Adipocyte (in vitro differentiated cells): ENCODE measurements around the gene GRIK4.

Experiments used
- DNase-seq: peaks from one replicate; pipeline ENCODE4 v3.0.0-alpha.2; 2015; ENCODE audit warnings: low read depth
- H3K27me3 ChIP-seq: replicated peaks from 2 replicates; pipeline ENCODE4 v1.7.0; 2013; ENCODE audit warnings: mild to moderate bottlenecking, low read length, moderate library complexity; ENCODE audit not compliant: control insufficient read depth, insufficient read depth
- H3K36me3 ChIP-seq: 2 replicates; pipeline ENCODE4 v1.7.0; 2013; ENCODE audit warnings: low read length, mild to moderate bottlenecking, moderate library complexity; ENCODE audit not compliant: control insufficient read depth, insufficient read depth, severe bottlenecking
- H3K4me1 ChIP-seq: 2 replicates; pipeline ENCODE4 v1.7.0; 2013; ENCODE audit warnings: mild to moderate bottlenecking, low read length, moderate library complexity; ENCODE audit not compliant: control insufficient read depth, insufficient read depth
- H3K4me3 ChIP-seq: 2 replicates; pipeline ENCODE4 v1.7.0; 2013; ENCODE audit warnings: mild to moderate bottlenecking, low read length, moderate library complexity
- H3K9ac ChIP-seq: 2 replicates; pipeline ENCODE4 v1.7.0; 2013; ENCODE audit warnings: mild to moderate bottlenecking, low read length, moderate library complexity
- H3K9me3 ChIP-seq: 2 replicates; pipeline ENCODE4 v1.7.0; 2013; ENCODE audit warnings: mild to moderate bottlenecking, low read length, moderate library complexity; ENCODE audit not compliant: control insufficient read depth

GRIK4 gene

GRCh38 chr11:120873966-120874735 is 362.6 kb downstream of the GRIK4 start:
- Histone ChIP-seq H3K4me1 (no peaks in the 10 kb centered on the region), H3K36me3 (no peaks in the 10 kb centered on the region), H3K9ac (no peak overlapping the region), H3K4me3 (no peak overlapping the region), H3K9me3 (no peaks in the 10 kb centered on the region), H3K27me3 (peaks cover 32% of the 10 kb centered on the region)
- DNase-seq, result no peak

DNA sequence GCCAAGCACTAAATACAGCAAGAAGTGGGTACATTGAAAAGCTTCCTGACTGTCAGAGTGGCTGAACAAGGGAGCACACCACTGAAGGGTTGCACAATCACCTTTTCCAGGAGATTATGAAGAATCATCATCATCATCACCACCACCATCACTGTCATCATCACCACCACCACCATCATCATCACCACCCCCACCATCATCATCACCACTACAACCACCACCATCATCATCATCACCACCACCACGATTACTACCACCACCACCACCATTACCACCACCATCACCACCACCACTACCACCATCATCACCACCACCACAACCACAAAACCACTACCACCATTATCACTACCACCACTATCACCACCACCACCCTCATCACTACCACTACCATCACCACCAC is 364.4 kb downstream of the GRIK4 start:
- DNase-seq, result no peak
- Histone ChIP-seq H3K36me3 (no peaks in the 10 kb centered on the region), H3K9me3 (no peaks in the 10 kb centered on the region), H3K4me1 (peaks cover 11% of the 10 kb centered on the region), H3K9ac (no peak overlapping the region), H3K4me3 (no peak overlapping the region), H3K27me3 (peaks cover 17% of the 10 kb centered on the region)

DNA sequence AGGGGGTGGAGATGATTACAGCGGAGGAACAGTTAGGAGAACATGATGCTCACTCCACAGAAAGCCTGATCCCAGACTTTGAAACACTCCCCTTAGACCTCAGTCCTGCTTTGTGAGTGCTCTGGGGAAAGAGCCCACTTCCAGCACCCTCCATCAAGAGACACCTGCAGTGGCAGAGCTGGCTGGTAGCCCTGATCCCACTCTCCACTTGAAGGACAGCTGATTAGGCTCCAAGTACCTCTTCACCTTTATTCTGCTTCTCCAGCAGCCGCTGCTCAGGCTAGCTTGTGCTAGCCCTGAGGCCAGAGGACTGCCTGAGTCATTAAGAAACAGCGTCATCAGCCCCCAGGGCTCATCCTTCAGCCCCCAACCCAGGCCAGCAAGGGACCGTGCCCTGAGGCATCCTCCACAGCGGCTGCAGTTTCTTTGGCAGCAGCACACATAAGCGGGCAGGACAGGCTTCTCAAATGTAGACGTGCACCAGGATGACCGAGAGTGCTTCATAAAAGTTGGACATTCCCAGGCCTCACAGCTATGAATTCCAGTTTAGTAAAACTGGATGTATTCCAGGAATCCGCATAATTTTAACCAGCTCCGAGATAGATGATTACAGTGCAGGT is 366.3 kb downstream of the GRIK4 start:
- Histone ChIP-seq H3K36me3 (no peaks in the 10 kb centered on the region), H3K4me1 (peaks cover 23% of the 10 kb centered on the region), H3K9me3 (no peaks in the 10 kb centered on the region), H3K4me3 (no peak overlapping the region), H3K27me3 (peaks cover 6% of the 10 kb centered on the region), H3K9ac (no peak overlapping the region)
- DNase-seq, result no peak

- H3K9me3 ChIP-seq, result no peaks in the 10 kb centered on the region
- H3K4me3 ChIP-seq, result no peak overlapping the region
- H3K36me3 ChIP-seq, result no peaks in the 10 kb centered on the region
- no peak for DNase-seq
- no peaks in the 10 kb centered on the region for H3K27me3 ChIP-seq
- peaks cover 32% of the 10 kb centered on the region for H3K4me1 ChIP-seq
- H3K9ac ChIP-seq, result no peak overlapping the region
Observed at GRCh38 chr11:120878781-120879180, 367.2 kb downstream of the GRIK4 start.

DNA sequence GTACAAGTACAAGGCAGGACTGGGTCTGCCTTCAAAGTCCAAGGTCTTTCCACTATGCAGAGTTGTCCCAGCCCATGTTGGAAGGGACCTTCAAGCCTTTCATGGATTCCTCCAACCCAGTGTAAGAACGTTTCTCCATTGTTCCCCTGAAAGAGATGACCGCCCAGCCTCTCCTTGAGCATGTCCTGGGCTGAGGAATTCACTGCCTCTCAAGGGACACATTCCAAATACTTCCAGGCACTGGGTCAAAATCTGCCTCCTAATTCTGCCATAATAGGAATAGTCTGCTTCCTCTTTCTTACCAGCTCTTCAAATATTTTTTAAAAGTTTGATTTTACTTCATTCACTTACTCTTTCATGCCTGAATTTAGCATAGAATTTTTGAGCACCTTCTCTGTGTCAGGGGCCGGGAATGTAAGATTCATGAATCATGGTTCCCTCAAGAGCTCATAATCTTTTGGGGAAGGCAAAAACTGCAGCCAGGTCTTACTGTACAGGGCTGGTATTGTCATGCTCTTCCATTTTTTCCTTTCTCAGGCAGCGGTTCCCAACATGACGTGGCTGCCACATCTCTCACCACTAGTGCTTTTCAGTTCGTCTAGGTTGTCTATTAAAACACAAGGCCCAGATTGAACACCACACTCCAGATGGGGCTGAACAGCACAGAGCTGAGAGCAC is 369.1 kb downstream of the GRIK4 start:
- H3K9me3 ChIP-seq, result no peaks in the 10 kb centered on the region
- H3K9ac ChIP-seq, result peak overlapping the region; percentile 38
- no peaks in the 10 kb centered on the region for H3K36me3 ChIP-seq
- DNase-seq, result no peak
- peaks cover 36% of the 10 kb centered on the region for H3K4me1 ChIP-seq
- peak overlapping the region; percentile 20 for H3K4me3 ChIP-seq
- H3K27me3 ChIP-seq, result no peaks in the 10 kb centered on the region

- Histone ChIP-seq H3K36me3 (no peaks in the 10 kb centered on the region), H3K4me3 (no peak overlapping the region), H3K9ac (no peak overlapping the region), H3K4me1 (peaks cover 36% of the 10 kb centered on the region), H3K27me3 (no peaks in the 10 kb centered on the region), H3K9me3 (no peaks in the 10 kb centered on the region)
- DNase-seq, result no peak
Observed at GRCh38 chr11:120881596-120881995, 370.0 kb downstream of the GRIK4 start.

- H3K36me3 ChIP-seq, result no peaks in the 10 kb centered on the region
- H3K4me3 ChIP-seq, result no peak overlapping the region
- peaks cover 36% of the 10 kb centered on the region for H3K4me1 ChIP-seq
- no peak overlapping the region for H3K9ac ChIP-seq
- no peaks in the 10 kb centered on the region for H3K9me3 ChIP-seq
- DNase-seq, result no peak
- H3K27me3 ChIP-seq, result no peaks in the 10 kb centered on the region
Observed at GRCh38 chr11:120882175-120882574, 370.6 kb downstream of the GRIK4 start.

DNA sequence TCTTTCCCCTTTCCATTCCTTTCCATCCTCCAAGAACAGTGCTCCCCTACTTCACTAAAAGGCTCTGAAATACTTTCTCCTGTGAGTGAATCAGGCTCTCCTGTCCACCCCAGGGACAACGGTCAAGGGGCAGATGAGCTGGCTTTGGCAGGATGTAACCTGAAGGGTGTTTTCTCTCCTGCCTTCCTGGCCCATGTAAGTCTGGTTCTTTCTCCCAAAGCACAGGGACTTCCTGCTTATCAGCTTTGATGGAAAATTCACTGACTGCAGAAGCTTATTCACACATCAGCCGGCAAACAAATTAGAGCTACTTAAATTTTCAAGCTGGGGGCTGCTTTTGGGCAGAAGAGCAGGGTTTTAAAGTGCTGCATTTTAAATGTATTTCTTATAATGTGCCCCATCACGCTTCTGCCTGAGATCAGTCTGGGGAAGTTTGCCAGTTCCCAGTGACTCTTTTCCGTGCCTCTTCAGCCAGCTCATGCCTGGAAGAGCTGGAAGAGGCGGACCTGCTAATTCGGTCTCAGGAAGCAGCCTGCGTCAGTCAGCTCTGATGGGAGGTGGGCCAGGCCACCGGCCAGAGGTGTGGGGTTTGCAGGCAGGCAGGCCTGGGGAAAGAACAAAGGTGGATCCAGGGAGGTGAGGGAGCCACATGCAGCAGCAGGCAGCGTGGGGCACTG is 372.0 kb downstream of the GRIK4 start:
- Histone ChIP-seq H3K36me3 (no peaks in the 10 kb centered on the region), H3K27me3 (no peaks in the 10 kb centered on the region), H3K9ac (peak overlapping the region; percentile 22), H3K9me3 (no peaks in the 10 kb centered on the region), H3K4me1 (peaks cover 36% of the 10 kb centered on the region), H3K4me3 (no peak overlapping the region)
- peak; percentile 6 for DNase-seq

DNA sequence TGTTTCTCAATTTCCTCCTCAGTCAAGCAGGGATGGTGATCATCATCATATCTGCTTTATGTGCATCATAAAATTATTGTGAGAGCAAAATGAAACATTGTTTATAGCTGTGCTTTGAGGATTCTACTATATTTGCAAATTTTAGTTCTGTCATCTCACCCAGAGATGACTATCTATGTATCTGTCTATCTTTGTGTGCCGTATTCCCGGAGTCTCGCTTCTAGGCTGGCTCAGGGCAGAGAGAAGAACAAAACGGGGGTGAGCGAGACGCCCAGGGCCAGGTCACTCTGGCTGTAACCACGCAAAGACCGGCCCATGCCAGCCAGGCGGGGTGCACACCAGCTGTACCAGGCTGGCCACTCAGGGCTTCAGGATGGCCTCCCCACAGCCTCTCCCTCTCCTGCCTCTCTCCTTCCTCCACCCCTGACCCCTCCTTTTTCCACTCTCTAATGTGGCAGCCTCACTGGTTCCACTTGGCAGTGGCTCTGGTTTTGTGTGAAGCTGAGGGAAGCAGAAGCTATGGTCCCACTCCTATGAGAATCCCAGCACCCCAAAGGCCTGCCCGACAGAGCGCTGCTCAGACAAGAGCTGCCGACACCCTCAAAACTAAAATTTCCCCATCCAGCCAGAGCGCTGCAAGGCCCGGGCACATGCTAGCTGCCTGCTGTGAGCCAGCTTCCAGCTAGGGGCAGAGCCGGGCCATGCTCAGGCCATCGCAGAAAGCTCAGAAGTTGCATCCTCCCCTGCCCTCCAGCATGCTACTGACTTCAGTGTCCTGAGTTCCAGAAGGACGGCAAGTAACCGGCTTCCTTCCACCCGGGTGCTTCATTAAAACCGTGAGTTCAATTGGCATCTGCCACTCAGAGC is 372.8 kb downstream of the GRIK4 start:
- H3K27me3 ChIP-seq, result no peaks in the 10 kb centered on the region
- H3K4me1 ChIP-seq, result peaks cover 36% of the 10 kb centered on the region
- H3K4me3 ChIP-seq, result no peak overlapping the region

DNA sequence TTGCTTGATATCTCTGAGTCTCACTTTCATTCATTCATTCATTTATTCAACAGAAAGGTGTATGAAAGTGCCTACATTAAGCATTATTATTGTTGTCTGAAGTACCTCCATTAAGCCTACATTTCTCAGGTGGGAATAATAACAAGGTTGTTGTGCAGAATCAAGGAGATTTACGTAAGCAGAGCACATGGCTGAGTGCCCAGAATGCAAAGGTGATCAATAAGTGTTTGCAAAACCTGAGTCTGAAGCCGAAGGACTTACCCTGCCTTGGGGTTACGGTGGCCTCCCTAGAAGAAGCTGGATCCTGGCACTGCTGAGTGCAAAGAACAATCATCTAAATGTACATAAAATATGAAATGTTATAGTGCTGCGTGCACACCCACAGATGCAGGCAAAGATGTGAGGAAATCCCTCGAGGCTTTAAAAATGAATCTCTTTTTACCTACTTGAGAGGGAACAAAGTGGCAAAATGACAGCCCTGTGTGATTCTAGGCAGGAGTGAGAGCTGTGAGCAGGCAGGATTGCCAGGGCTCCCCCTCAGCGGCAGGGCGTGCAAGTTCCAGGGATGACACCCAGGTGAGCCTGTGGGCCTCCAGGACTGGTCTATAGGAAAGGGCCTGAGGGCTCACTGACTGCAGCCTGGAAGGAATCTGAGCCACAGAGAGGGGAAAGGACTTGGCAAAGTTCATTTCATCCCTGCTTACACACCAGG is 379.2 kb downstream of the GRIK4 start:
- Histone ChIP-seq H3K36me3 (no peaks in the 10 kb centered on the region), H3K9me3 (no peaks in the 10 kb centered on the region), H3K27me3 (peaks cover 17% of the 10 kb centered on the region), H3K4me3 (no peak overlapping the region), H3K4me1 (peaks cover 3% of the 10 kb centered on the region), H3K9ac (no peak overlapping the region)
- DNase-seq, result no peak

More for the DNA sequence above, 372.8 kb downstream of the GRIK4 start:
- Histone ChIP-seq H3K36me3 (no peaks in the 10 kb centered on the region), H3K9me3 (no peaks in the 10 kb centered on the region), H3K9ac (no peak overlapping the region)
- DNase-seq, result no peak
